SU-DHL-6 (cell line): ENCODE results near the gene AQP5.

Experiments
- H2AFZ ChIP-seq: fragments of 200-600 bp; sonication (generic); 2 replicates; pipeline ENCODE4 v1.6.1; 2014; ENCODE audit warnings: low read depth, mild to moderate bottlenecking, moderate library complexity, mixed read lengths, antibody characterized with exemption, low read length; ENCODE audit not compliant: severe bottlenecking
- H3F3A ChIP-seq: fragments of 200-600 bp; shearing (Covaris generic); 2 replicates; pipeline ENCODE4 v1.6.0; 2016; ENCODE audit warnings: antibody characterized with exemption, mild to moderate bottlenecking; ENCODE audit not compliant: insufficient read depth
- H3K27ac ChIP-seq: fragments of 200-600 bp; sonication (generic); 2 replicates; pipeline ENCODE4 v1.5.1; 2016; ENCODE audit warnings: low read depth, mild to moderate bottlenecking, low read length, moderate library complexity, mixed read lengths
- H3K27me3 ChIP-seq: fragments of 200-600 bp; sonication (generic), shearing (Covaris generic); 2 replicates; pipeline ENCODE4 v1.6.0; 2014; ENCODE audit warnings: mild to moderate bottlenecking, low read length
- H3K36me3 ChIP-seq: fragments of 200-600 bp; sonication (generic); 2 replicates; pipeline ENCODE4 v1.6.1; 2014; ENCODE audit warnings: mild to moderate bottlenecking, low read length, mixed read lengths
- H3K4me2 ChIP-seq: fragments of 300-600, 200-600 bp; shearing (Covaris generic), sonication (generic); 2 replicates; pipeline ENCODE4 v1.6.0; 2014; ENCODE audit warnings: low read length, low read depth, mild to moderate bottlenecking; ENCODE audit not compliant: poor library complexity, severe bottlenecking
- H3K4me3 ChIP-seq: fragments of 200-600 bp; sonication (generic); 2 replicates; pipeline ENCODE4 v1.5.1; 2014; ENCODE audit warnings: antibody characterized with exemption, low read length, mild to moderate bottlenecking, mixed read lengths; ENCODE audit not compliant: insufficient read depth, poor library complexity, severe bottlenecking
- H3K79me2 ChIP-seq: fragments of 200-600 bp; sonication (generic); 2 replicates; pipeline ENCODE4 v1.6.1; 2014; ENCODE audit warnings: mild to moderate bottlenecking, low read length, moderate library complexity; ENCODE audit not compliant: insufficient read depth
- H3K9ac ChIP-seq: fragments of 200-600 bp; sonication (generic); 2 replicates; pipeline ENCODE4 v1.7.0; 2014; ENCODE audit warnings: mild to moderate bottlenecking, low read length
- H3K9me2 ChIP-seq: fragments of 200-600 bp; sonication (generic); replicated peaks from 2 replicates; pipeline ENCODE4 v1.6.1; 2014; ENCODE audit warnings: low read length; ENCODE audit not compliant: insufficient read depth
- H3K9me3 ChIP-seq: fragments of 200-600 bp; sonication (generic); 2 replicates; pipeline ENCODE4 v1.6.1; 2014; ENCODE audit warnings: low read length, mixed read lengths; ENCODE audit not compliant: insufficient read depth
- H4K20me1 ChIP-seq: fragments of 200-600 bp; sonication (generic); 2 replicates; pipeline ENCODE4 v1.6.1; 2014; ENCODE audit warnings: low read depth, mild to moderate bottlenecking, antibody characterized with exemption, low read length, moderate library complexity, mixed read lengths
- EZH2phosphoT487 ChIP-seq: fragments of 200-600 bp; sonication (generic), shearing (Covaris generic); conservative IDR thresholded peaks from 2 replicates; pipeline ENCODE4 v1.6.1; 2018; ENCODE audit warnings: mild to moderate bottlenecking, antibody characterized with exemption, low read length, moderate library complexity, mixed read lengths

AQP5 gene

GRCh38 chr12:50014342-50014741 is 52.7 kb downstream of the AQP5 start:
- no peaks in the 10 kb centered on the region for H3F3A ChIP-seq
- H4K20me1 ChIP-seq, result peaks cover 12% of the 10 kb centered on the region; the same call in 1 of the 2 replicates
- H3K4me3 ChIP-seq, result no peak overlapping the region
- no peaks in the 10 kb centered on the region for H3K27me3 ChIP-seq
- peaks cover 31% of the 10 kb centered on the region; the same call in 1 of the 2 replicates for H3K36me3 ChIP-seq
- no peak overlapping the region for H3K4me2 ChIP-seq
- H3K9me3 ChIP-seq, result no peaks in the 10 kb centered on the region
- no peak overlapping the region for H3K9ac ChIP-seq
- no peak overlapping the region for H3K27ac ChIP-seq
- no peaks in the 10 kb centered on the region for H3K9me2 ChIP-seq
- no peak for TF ChIP-seq EZH2phosphoT487
- H3K79me2 ChIP-seq, result peaks cover 68% of the 10 kb centered on the region
- no peak overlapping the region for H2AFZ ChIP-seq
